HG03558 (cell line): Measurements from ENCODE around the gene IL10RB.
"Not testable (repeated sequence)": the region's sequence is repeated elsewhere in the genome, so short reads cannot be mapped to it uniquely, and the experiment has no call there.

Source experiments
- ATAC-seq: cut with Tn5 transposase; IDR thresholded peaks from one replicate; pipeline ENCODE4 v1.9.1; 2021; ENCODE audit warnings: moderate number of reproducible peaks; ENCODE audit not compliant: unreplicated experiment; ENCODE audit errors: extremely low read depth

Gene IL10RB

GRCh38 chr21:33239559-33240127, 26.5 kb upstream of the IL10RB start:
- not testable (repeated sequence) for ATAC-seq

GRCh38 chr21:33240404-33240803, 25.8 kb upstream of the IL10RB start:
- no peak for ATAC-seq

GRCh38 chr21:33241846-33242245, 24.3 kb upstream of the IL10RB start:
- no peak for ATAC-seq

- not testable (repeated sequence) for ATAC-seq
Observed at GRCh38 chr21:33242846-33243245, 23.3 kb upstream of the IL10RB start.

GRCh38 chr21:33244082-33244778, 21.9 kb upstream of the IL10RB start:
- ATAC-seq = no peak

- no peak for ATAC-seq
Observed at GRCh38 chr21:33244779-33245105, 21.4 kb upstream of the IL10RB start.

- ATAC-seq = no peak
Observed at GRCh38 chr21:33245289-33245918, 20.8 kb upstream of the IL10RB start.

GRCh38 chr21:33246506-33246905, 19.7 kb upstream of the IL10RB start:
- no peak for ATAC-seq

- no peak for ATAC-seq
Observed at GRCh38 chr21:33246963-33247362, 19.2 kb upstream of the IL10RB start.

GRCh38 chr21:33247599-33247998, 18.6 kb upstream of the IL10RB start:
- ATAC-seq = no peak

- no peak for ATAC-seq
Observed at GRCh38 chr21:33249331-33250002, 16.7 kb upstream of the IL10RB start.

- ATAC-seq = no peak
Observed at GRCh38 chr21:33251119-33251518, 15.0 kb upstream of the IL10RB start.

GRCh38 chr21:33253382-33253781, 12.8 kb upstream of the IL10RB start:
- not testable (repeated sequence) for ATAC-seq

GRCh38 chr21:33254766-33255165, 11.4 kb upstream of the IL10RB start:
- ATAC-seq = no peak

- ATAC-seq = no peak
Observed at GRCh38 chr21:33255404-33255803, 10.8 kb upstream of the IL10RB start.

GRCh38 chr21:33256019-33256418, 10.1 kb upstream of the IL10RB start:
- no peak for ATAC-seq

GRCh38 chr21:33257094-33257803, 8.9 kb upstream of the IL10RB start:
- no peak for ATAC-seq

- no peak for ATAC-seq
Observed at GRCh38 chr21:33258475-33258874, 7.7 kb upstream of the IL10RB start.

GRCh38 chr21:33259428-33259827, 6.7 kb upstream of the IL10RB start:
- ATAC-seq = no peak

GRCh38 chr21:33259995-33260394, 6.2 kb upstream of the IL10RB start:
- ATAC-seq = no peak

- no peak for ATAC-seq
Observed at GRCh38 chr21:33261635-33262034, 4.5 kb upstream of the IL10RB start.
